GM19351 (cell line): ENCODE measurements around the gene TOMM40L.
A peak's percentile ranks its signal among the peaks of the same experiment; 100 is the strongest.

Experiments
- ATAC-seq: cut with Tn5 transposase; IDR thresholded peaks from one replicate; pipeline ENCODE4 v1.9.1; 2021; ENCODE audit warnings: mild to moderate bottlenecking, moderate library complexity; ENCODE audit not compliant: unreplicated experiment

TOMM40L gene

GRCh38 chr1:161196521-161197451 is 29.1 kb upstream of the TOMM40L start:
- no peak for ATAC-seq

- no peak for ATAC-seq
These were observed 28.2 kb upstream of the TOMM40L start for GRCh38 chr1:161197560-161198193.

- ATAC-seq = no peak
These were observed 27.5 kb upstream of the TOMM40L start for GRCh38 chr1:161198194-161198896.

DNA sequence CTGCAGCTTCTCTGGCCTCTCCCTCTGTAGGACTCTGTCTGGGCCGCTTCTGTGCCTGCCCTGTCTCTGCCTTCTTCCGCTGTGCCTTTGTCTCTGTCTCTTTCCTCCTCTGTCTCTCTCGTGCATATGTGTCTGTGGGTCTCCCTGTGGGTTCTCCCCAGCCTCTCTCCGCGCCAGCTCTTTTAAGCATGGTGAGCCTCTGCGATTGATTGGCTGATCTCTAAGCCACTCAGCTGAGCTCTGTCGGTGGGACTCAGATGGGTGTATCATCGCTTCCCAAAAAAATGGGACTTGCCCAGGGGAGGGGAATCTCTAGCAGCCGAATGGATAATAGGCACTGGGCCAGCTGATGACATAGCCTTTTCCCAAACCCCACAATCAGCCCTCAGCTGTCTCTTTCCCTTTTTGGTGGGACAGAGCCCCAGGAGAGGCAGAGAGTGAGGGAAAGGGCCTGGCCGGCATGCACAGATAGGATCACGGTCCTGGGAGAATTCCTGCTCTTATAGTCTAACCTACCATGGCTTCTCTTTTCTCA is 26.9 kb upstream of the TOMM40L start, which contains the start of gene ADAMTS4:
TSS of gene ADAMTS4 (minus strand) at position 158 of the 535 bp plus-strand sequence. CDS start 427 bp downstream, outside the sequence.
- ATAC-seq = no peak

GRCh38 chr1:161199506-161200139 is 26.2 kb upstream of the TOMM40L start:
- no peak for ATAC-seq

GRCh38 chr1:161200421-161200991 is 25.4 kb upstream of the TOMM40L start:
- ATAC-seq = no peak

DNA sequence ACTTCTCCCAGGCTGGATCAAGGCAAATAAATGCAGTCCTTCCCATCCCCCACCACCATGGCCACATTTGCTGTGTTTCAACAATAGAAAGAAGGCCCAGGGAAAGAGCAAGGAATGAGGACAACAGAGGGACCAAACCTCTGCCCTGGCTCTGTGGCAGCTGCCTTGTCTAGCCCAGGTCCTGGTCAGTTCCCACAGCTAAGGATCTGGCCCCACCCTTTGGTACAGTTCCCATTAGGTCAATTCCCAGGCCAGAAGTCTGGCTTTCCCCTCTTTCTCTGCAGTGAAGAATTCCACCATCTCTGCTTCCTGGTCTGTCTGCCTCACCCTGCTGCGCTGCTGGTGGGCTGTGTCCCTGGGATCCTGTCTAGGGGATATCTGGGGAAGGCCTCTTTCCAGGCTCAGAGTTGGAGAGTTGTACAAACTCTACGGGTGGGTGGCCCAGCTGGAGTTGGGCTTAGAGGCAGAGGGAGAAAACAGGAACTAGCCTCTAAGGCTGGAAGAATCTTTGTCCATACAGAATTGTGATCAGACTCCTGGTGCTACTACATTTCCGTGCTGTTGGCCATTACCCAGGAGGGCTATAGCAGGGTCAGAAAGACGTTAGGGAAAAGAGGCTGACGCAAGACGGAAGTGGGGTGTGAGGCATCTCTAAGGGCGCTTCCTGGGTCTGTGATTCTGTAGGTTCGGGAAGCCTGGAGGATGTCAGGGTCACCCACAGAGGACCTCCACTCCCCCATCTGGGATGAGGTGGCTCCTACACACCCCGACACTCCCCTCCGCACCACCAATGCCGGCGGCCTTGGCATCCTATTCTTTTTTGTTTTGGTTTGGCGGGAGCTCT is 24.6 kb upstream of the TOMM40L start:
- no peak for ATAC-seq

GRCh38 chr1:161201836-161202712 is 23.8 kb upstream of the TOMM40L start, which contains the start of gene NDUFS2:
Gene NDUFS2, plus strand, starts transcription at chr1:161202367. Its CDS starts 19 bp downstream, at chr1:161202386.
- peak; percentile 99 for ATAC-seq

- no peak for ATAC-seq
These were observed 19.3 kb upstream of the TOMM40L start for GRCh38 chr1:161206411-161207140.

DNA sequence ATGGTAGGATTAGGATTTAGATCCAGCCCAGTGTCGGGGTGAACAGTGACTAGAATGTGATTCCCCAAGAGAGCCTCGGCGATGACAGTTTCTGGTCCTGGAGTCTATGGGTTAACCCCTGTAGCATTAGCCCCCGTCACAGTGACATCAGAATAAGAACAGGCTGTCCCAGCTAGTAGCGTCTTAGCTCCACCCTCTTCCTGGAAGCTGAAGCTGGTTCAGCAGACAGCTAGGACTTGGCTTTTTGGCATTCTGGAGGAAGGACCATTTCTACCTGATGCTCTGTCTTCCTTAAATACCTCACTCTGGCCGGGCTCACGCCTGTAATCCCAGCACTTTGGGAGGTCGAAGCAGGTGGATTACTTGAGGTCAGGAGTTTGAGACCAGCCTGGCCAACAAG is 18.7 kb upstream of the TOMM40L start:
- ATAC-seq = no peak

GRCh38 chr1:161209790-161210409 is 16.0 kb upstream of the TOMM40L start:
- ATAC-seq = no peak

- ATAC-seq = no peak
These were observed 11.5 kb upstream of the TOMM40L start for GRCh38 chr1:161214369-161214768.

- no peak for ATAC-seq
These were observed 10.8 kb upstream of the TOMM40L start, which contains the start of gene FCER1G for GRCh38 chr1:161215076-161215475. Gene FCER1G, plus strand, starts transcription at chr1:161215295. Its CDS starts 27 bp downstream, at chr1:161215322.

DNA sequence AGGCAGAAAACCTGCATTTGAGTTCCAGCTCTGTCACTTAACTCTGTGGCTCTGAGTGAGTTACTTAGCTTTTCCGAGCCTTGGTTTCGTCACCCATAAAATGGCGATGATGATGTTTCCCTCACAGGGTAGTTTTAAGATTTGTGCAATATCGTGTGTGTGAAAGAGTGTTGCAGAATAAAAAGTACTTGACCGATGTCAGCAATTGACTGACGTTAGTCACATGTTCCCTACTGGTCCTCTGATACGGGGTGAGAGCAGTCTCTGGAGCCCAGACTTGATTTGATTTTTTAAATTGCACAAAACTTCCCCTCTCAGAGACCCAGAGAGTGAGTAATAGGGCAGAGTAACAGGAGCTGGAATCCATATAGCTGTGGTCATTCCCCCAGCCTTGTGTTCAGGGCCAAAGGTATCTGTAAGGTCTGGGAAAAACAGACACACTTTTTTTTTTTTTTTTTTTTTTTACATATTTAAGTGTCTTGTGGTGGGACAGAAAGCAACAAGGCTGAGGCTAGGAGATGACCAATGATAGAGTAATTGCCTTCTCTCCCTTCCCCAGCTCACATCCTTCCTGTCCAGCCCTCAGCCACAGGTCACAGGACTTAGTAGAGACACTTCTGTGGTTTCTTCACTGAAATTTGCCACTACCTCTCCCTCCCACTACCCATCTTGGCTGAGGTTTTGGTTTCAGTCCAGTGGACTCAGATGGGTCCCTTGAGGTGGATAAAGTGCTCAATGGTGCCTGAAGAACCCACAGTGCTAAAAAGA is 8.7 kb upstream of the TOMM40L start:
- peak; percentile 94 for ATAC-seq

GRCh38 chr1:161217831-161218230 is 8.0 kb upstream of the TOMM40L start:
- no peak for ATAC-seq
